OCI-LY1 (cell line): ENCODE measurements around the gene KLHL25.

Experiments used
- CTCF ChIP-seq: fragments of 200-600 bp; sonication (generic), shearing (Covaris generic); IDR thresholded peaks from 2 replicates; pipeline ENCODE4 v1.5.1; 2017; ENCODE audit warnings: mild to moderate bottlenecking, antibody characterized with exemption, low read length, moderate library complexity, mixed read lengths
- EZH2 ChIP-seq: fragments of 200-600 bp; sonication (generic), shearing (Covaris generic); IDR thresholded peaks from 2 replicates; pipeline ENCODE4 v1.8.0; 2017; ENCODE audit warnings: borderline replicate concordance, mixed run types, mild to moderate bottlenecking, antibody characterized with exemption, low read length, moderate library complexity, mixed read lengths

GRCh38 chr15:85750319-85751290, 44.1 kb downstream of the KLHL25 start:
- TF ChIP-seq CTCF: no peak
- no peak for TF ChIP-seq EZH2
